HG02973 (cell line): ENCODE data around the gene RPRD1B.
A peak's percentile ranks its signal among the peaks of the same experiment; 100 is the strongest.

ENCODE experiments used
- ATAC-seq: cut with Tn5 transposase; IDR thresholded peaks from one replicate; pipeline ENCODE4 v1.9.1; 2021; ENCODE audit warnings: moderate library complexity; ENCODE audit not compliant: unreplicated experiment

The RPRD1B gene

GRCh38 chr20:38067717-38068365 is 34.3 kb downstream of the RPRD1B start:
- ATAC-seq, result no peak

- ATAC-seq, result no peak
These were observed 39.4 kb downstream of the RPRD1B start for GRCh38 chr20:38072898-38073297.

- ATAC-seq, result no peak
These were observed 39.9 kb downstream of the RPRD1B start for GRCh38 chr20:38073307-38074071.

- ATAC-seq, result no peak
These were observed 41.8 kb downstream of the RPRD1B start for GRCh38 chr20:38075161-38075998.

GRCh38 chr20:38076548-38076947 is 43.0 kb downstream of the RPRD1B start:
- ATAC-seq, result no peak

- no peak for ATAC-seq
These were observed 44.5 kb downstream of the RPRD1B start for GRCh38 chr20:38078084-38078483.

GRCh38 chr20:38079353-38079752 is 45.8 kb downstream of the RPRD1B start:
- no peak for ATAC-seq

GRCh38 chr20:38081575-38081974 is 48.0 kb downstream of the RPRD1B start:
- ATAC-seq, result no peak

- ATAC-seq, result no peak
These were observed 49.3 kb downstream of the RPRD1B start for GRCh38 chr20:38082894-38083293.

- ATAC-seq, result no peak
These were observed 49.9 kb downstream of the RPRD1B start for GRCh38 chr20:38083338-38084048.

- no peak for ATAC-seq
These were observed 50.9 kb downstream of the RPRD1B start for GRCh38 chr20:38084425-38084951.

- ATAC-seq, result no peak
These were observed 51.5 kb downstream of the RPRD1B start for GRCh38 chr20:38085026-38085425.

GRCh38 chr20:38089500-38089899 is 56.0 kb downstream of the RPRD1B start:
- no peak for ATAC-seq

GRCh38 chr20:38090061-38090460 is 56.5 kb downstream of the RPRD1B start:
- no peak for ATAC-seq

GRCh38 chr20:38091441-38092216 is 58.1 kb downstream of the RPRD1B start:
- ATAC-seq, result no peak

- no peak for ATAC-seq
These were observed 58.8 kb downstream of the RPRD1B start for GRCh38 chr20:38092260-38092857.

GRCh38 chr20:38092915-38093314 is 59.4 kb downstream of the RPRD1B start:
- no peak for ATAC-seq

- no peak for ATAC-seq
These were observed 60.1 kb downstream of the RPRD1B start for GRCh38 chr20:38093641-38094077.

GRCh38 chr20:38094373-38094891 is 60.9 kb downstream of the RPRD1B start:
- ATAC-seq, result peak; percentile 47
